ENCODE results near the gene MARS1.

DNA sequence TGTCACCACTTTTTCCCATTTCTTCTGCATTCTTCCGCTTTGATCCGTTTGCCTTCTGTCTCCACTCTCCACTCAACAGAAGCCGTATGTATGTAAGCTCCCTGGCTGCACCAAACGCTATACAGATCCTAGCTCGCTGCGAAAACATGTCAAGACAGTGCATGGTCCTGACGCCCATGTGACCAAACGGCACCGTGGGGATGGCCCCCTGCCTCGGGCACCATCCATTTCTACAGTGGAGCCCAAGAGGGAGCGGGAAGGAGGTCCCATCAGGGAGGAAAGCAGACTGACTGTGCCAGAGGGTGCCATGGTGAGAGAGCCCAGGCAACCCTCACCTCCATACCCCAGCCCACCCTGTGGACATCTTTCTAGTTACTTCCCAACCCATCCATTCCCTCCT lies 20.0 kb upstream of the MARS1 start:
- TF ChIP-seq, protein P1, sequence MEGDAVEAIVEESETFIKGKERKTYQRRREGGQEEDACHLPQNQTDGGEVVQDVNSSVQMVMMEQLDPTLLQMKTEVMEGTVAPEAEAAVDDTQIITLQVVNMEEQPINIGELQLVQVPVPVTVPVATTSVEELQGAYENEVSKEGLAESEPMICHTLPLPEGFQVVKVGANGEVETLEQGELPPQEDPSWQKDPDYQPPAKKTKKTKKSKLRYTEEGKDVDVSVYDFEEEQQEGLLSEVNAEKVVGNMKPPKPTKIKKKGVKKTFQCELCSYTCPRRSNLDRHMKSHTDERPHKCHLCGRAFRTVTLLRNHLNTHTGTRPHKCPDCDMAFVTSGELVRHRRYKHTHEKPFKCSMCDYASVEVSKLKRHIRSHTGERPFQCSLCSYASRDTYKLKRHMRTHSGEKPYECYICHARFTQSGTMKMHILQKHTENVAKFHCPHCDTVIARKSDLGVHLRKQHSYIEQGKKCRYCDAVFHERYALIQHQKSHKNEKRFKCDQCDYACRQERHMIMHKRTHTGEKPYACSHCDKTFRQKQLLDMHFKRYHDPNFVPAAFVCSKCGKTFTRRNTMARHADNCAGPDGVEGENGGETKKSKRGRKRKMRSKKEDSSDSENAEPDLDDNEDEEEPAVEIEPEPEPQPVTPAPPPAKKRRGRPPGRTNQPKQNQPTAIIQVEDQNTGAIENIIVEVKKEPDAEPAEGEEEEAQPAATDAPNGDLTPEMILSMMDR (conservative IDR thresholded peaks at IDR 0.05; ENCODE audit: low read depth in 2 of 2), result no peak
- TF ChIP-seq EZH2 (IDR thresholded peaks at IDR 0.05; ENCODE audit: low read depth, unreplicated experiment) (no peak), EZH2phosphoT487 (IDR thresholded peaks at IDR 0.05; ENCODE audit: unreplicated experiment) (no peak), STAT1 (IDR thresholded peaks at IDR 0.05; ENCODE audit: unreplicated experiment) (no peak)

All from GM23338 (cell line).